HepG2 (cell line): Measurements from ENCODE around the gene HOXD9. TPM values are rescaled to one million over a fixed set of nuclear protein-coding genes. Genes with fewer than 3 reads are reported as not detected.

Source experiments
- ATAC-seq: fragments of 200-7000 bp; cut with Tn5 transposase; 3 replicates; pipeline ENCODE4 v1.9.1; 2020; ENCODE audit warnings: mild to moderate bottlenecking, moderate library complexity
- BruUV-seq: library from RNA; stranded (reverse); fragments of 400-500 nt; replicated peaks from 2 replicates; lab custom pipeline; 2021; lab: Mats Ljungman, UMichigan
- CTCF ChIA-PET: fragments of 300-600 bp; formaldehyde crosslinking; extraction: SDS; loops from one replicate; lab custom pipeline; 2021; ENCODE audit warnings: low total read pairs, inconsistent platforms, low intra/inter-chr PET ratio; lab: Yijun Ruan, JAX
- POLR2A ChIA-PET: fragments of 350-600 bp; sonication (Branson Sonifier 250); formaldehyde crosslinking; loops from one replicate; lab custom pipeline; 2020; ENCODE audit warnings: antibody characterized with exemption, inconsistent platforms; lab: Yijun Ruan, JAX
- DNase-seq: peaks from one replicate; pipeline ENCODE4 v3.0.0-alpha.2; 2015; ENCODE audit warnings: low spot score
- FAIRE-seq: peaks from 3 replicates; lab custom pipeline; 2011; peaks lifted over from hg19 to GRCh38; lab: Jason Lieb, UNC
- H2AFZ ChIP-seq: one replicate; pipeline ENCODE4 v1.6.1; 2011; ENCODE audit warnings: low read length, inconsistent platforms
- H3K27ac ChIP-seq: fragments of 300-600 bp; 3 replicates; pipeline ENCODE4 v1.8.0; 2011; ENCODE audit warnings: mixed run types, mild to moderate bottlenecking, mixed read lengths, low read length, inconsistent platforms; ENCODE audit not compliant: insufficient read depth; ENCODE audit errors: extremely low read length
- H3K27me3 ChIP-seq, 2 experiments: fragments of 200-600 bp in 1 of 2; 2 replicates in 1 of 2; 3 replicates in 1 of 2; pipeline versions ENCODE4 v1.6.0 to v1.8.0; 2011; ENCODE audit warnings: low read length in 2 of 2, mild to moderate bottlenecking in 2 of 2, moderate library complexity in 2 of 2, inconsistent platforms in 1 of 2; ENCODE audit not compliant: insufficient read depth in 2 of 2, control insufficient read depth in 1 of 2
- H3K36me3 ChIP-seq, 2 experiments: fragments of 200-600 bp in 1 of 2; replicated peaks in 1 of 2; 2 replicates in 1 of 2; 3 replicates in 1 of 2; pipeline versions ENCODE4 v1.5.1 to v1.8.0; 2011; ENCODE audit warnings: low read length in 2 of 2, inconsistent platforms in 1 of 2; ENCODE audit not compliant: insufficient read depth in 2 of 2, control insufficient read depth in 1 of 2
- H3K4me1 ChIP-seq: 2 replicates; pipeline ENCODE4 v1.5.1; 2012; ENCODE audit warnings: low read length, inconsistent platforms; ENCODE audit not compliant: insufficient read depth
- H3K4me2 ChIP-seq: 2 replicates; pipeline ENCODE4 v1.6.0; 2011; ENCODE audit warnings: low read depth, low read length, inconsistent platforms
- H3K4me3 ChIP-seq, 3 experiments: fragments of 200-600 bp in 1 of 3; sonication (generic), shearing (Covaris generic) in 1 of 3; replicated peaks in 1 of 3; 2 replicates each; pipeline ENCODE4 v1.5.1; 2011 to 2016; ENCODE audit warnings: low read length in 3 of 3, inconsistent platforms in 2 of 3, low read depth in 2 of 3, mild to moderate bottlenecking in 2 of 3, control low read depth in 1 of 3, mixed read lengths in 1 of 3; ENCODE audit not compliant: insufficient read depth in 1 of 3
- H3K79me2 ChIP-seq: one replicate; pipeline ENCODE4 v1.6.1; 2011; ENCODE audit warnings: low read length, inconsistent platforms; ENCODE audit not compliant: insufficient read depth
- H3K9ac ChIP-seq: 2 replicates; pipeline ENCODE4 v1.6.0; 2011; ENCODE audit warnings: mild to moderate bottlenecking, low read depth, low read length, inconsistent platforms; ENCODE audit not compliant: insufficient read depth
- H3K9me3 ChIP-seq: 2 replicates; pipeline ENCODE4 v1.5.1; 2012; ENCODE audit warnings: mild to moderate bottlenecking, low read length
- H4K20me1 ChIP-seq: 2 replicates; pipeline ENCODE4 v1.6.0; 2011; ENCODE audit warnings: inconsistent platforms, mild to moderate bottlenecking, low read length, moderate library complexity; ENCODE audit not compliant: insufficient read depth
- CBX2 ChIP-seq, 2 experiments: fragments of 200-600 bp in 1 of 2; sonication (generic); formaldehyde crosslinking in 1 of 2; IDR thresholded peaks; 2 replicates each; pipeline versions ENCODE4 v1.7.0 to v1.8.1; 2018 to 2022; ENCODE audit warnings: low read depth in 2 of 2, low read length in 1 of 2, mild to moderate bottlenecking in 1 of 2, missing genetic modification reagents in 1 of 2
- HIVEP1 ChIP-seq: sonication (generic); formaldehyde crosslinking; IDR thresholded peaks from 2 replicates; pipeline ENCODE4 v1.4.0; 2020; ENCODE audit warnings: mild to moderate bottlenecking, missing genetic modification reagents
- PCBP1 ChIP-seq: fragments of 200-400 bp; formaldehyde crosslinking; IDR thresholded peaks from 2 replicates; pipeline ENCODE4 v1.6.1; 2017; ENCODE audit warnings: mild to moderate bottlenecking, low read depth, low read length, borderline replicate concordance
- ZKSCAN5 ChIP-seq: sonication (generic); formaldehyde crosslinking; IDR thresholded peaks from 2 replicates; pipeline ENCODE4 v1.5.1; 2020; ENCODE audit warnings: mild to moderate bottlenecking, missing genetic modification reagents
- WGBS: methylation state at CpG from one replicate; pipeline ENCODE4 v1.1.6; 2017; ENCODE audit warnings: low lambda C conversion rate; 5-methylcytosine and 5-hydroxymethylcytosine counted together
- in situ Hi-C: cut with HindIII; loops from 2 replicates; pipeline ENCODE4 v1.10.0; 2017; ENCODE audit warnings: low pct_unique_long_range_greater_than_20kb; ENCODE audit not compliant: extremely low pct_ligation_motif_present
- intact Hi-C: fragments of 100-400 bp; cut with micrococcal nuclease; formaldehyde crosslinking; loops from one replicate; pipeline ENCODE4 v1.10.0; 2022; ENCODE audit not compliant: unreplicated experiment
- polyA plus RNA-seq, 8 experiments: library from polyadenylated mRNA; depleted of rRNA in 3 of 8; stranded (reverse) in 7 of 8; unstranded in 1 of 8; fragments of >200 nt; fragmentation: Illumina TruSeq in 4 of 8; extraction: Trizol in 4 of 8; gene quantifications; 2 replicates each; pipeline versions ENCODE4 v1.2.1 to v1.2.3, GENCODE V29; 2011 to 2016; ENCODE audit warnings: low read depth in 4 of 8, missing spikeins in 1 of 8, mixed read lengths in 1 of 8; ENCODE audit not compliant: insufficient read depth in 1 of 8
- total RNA-seq, 5 experiments: library from RNA; depleted of rRNA; stranded (reverse); fragments of >200 nt; fragmentation: Illumina TruSeq; extraction: Trizol; gene quantifications; 2 replicates each; pipeline ENCODE4 v1.2.3, GENCODE V29; 2016; ENCODE audit warnings: low read depth in 1 of 5

Gene HOXD9
- total and polyA plus RNA-seq, 2 of the 13 experiments (the other 11 are each of a cell fraction or from before 2014, with no cell fraction given) = not detected

DNA sequence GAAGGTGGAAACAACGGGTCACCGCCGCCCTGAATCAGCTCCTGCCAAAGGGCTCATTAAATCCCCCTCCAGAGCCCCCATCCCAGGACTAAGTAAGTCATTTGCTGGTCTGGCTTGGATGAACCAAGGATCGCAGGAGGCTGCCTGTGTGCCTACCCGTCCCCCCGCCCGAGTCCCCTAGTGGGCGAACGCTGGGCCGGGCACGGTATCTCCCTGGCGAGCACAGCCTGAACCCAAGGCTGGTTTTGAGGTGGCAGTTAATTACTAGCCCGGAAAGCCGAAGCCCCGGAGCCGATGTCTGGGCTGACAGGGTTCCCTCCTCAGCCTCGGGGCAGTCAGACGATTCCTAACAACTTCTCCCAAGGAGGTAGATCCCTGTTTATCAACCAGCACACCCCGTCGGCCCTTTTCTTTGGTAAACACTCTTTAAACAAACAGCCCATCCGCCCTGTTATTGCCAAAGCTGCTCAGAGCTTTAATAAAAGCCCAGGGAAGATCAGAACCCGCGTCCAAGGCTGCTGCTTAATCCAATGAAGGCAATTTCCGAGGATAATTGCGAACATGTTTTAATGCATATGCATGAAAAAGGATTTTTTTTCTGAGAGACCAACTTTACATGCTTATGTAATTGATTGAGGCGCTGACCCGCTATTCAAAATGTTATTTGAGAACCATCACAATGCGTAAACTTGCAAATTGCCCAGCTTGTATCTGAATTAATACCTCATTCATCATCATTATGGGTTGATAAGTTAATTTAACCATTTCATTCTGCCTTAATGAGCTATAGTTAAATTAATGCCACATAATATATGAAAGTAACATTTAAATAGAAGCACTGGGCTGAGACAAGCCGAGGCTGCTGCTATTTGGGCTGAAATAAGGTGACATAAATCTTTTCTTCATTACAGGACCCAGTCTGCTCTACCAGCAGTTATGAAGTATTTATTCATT lies 49.3 kb upstream of the HOXD9 start:
- FAIRE-seq (no peak), DNase-seq (no peak), ATAC-seq (peak; percentile 29; the same call in 2 of the 3 replicates)
- Histone ChIP-seq H3K9ac (no peak overlapping the region), H3K36me3 (no peaks in the 10 kb centered on the region), H3K27ac (no peak overlapping the region), H3K4me2 (no peak overlapping the region), H3K27me3 (peaks cover 13 to 91% of the 10 kb centered on the region in 2 experiments), H3K4me1 (no peaks in the 10 kb centered on the region), H3K79me2 (no peaks in the 10 kb centered on the region), H2AFZ (no peak overlapping the region), H3K4me3 (no peak overlapping the region; a peak in 1 of 6 replicates), H3K9me3 (no peaks in the 10 kb centered on the region), H4K20me1 (no peaks in the 10 kb centered on the region)
- no TSS peak for BruUV-seq
- POLR2A ChIA-PET = no interaction called here
- TF ChIP-seq HIVEP1 = peak; percentile 31; the same call in 1 of the 2 replicates
- no peak for TF ChIP-seq ZKSCAN5 (CRISPR knock-in tag)
- in situ Hi-C loops = no loop called here
- WGBS = 23% methylated on average over 16 of the region's 29 CpGs
- intact Hi-C loops = no loop called here
- CTCF ChIA-PET = no interaction called here

DNA sequence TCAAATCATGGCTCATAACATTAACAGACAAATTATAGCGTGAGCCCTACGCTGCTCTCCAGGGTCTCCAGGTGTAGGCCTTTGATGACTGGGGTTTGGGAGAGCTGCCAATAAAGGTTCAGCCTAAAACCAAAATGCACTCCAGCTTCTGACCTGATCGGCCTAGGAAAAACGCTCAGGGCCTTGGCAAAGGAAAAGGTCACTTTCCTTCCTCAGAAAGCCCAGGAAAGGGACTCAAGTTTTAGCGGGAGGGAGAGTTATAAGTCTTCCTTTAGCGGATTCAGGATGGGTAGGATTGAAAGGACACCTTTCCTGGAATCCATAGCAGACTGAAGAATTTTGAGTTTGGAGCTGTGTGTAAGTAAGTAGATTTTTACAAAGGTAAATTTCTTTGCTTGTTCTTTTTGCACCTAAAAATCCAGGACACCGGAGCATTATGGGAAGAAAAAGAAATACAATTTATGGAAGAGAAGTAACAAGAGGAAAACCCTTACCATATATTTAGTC lies 47.5 kb upstream of the HOXD9 start:
- DNase-seq = no peak
- H3K9me3 ChIP-seq = no peaks in the 10 kb centered on the region
- POLR2A ChIA-PET = no interaction called here
- BruUV-seq = no TSS peak
- CTCF ChIA-PET = no interaction called here
- H4K20me1 ChIP-seq = no peaks in the 10 kb centered on the region
- TF ChIP-seq CBX2 (IDR thresholded peaks at IDR 0.05; ENCODE audit: low read depth, low read length) = 0 out of 2 replicates have a peak, but pooled peaks have one; percentile 9
- TF ChIP-seq CBX2 (CRISPR knock-in tag; IDR thresholded peaks at IDR 0.05; ENCODE audit: low read depth) = no peak
- TF ChIP-seq PCBP1 = no peak
- H3K9ac ChIP-seq = no peak overlapping the region
- no peak overlapping the region; the same call in 1 of the 2 replicates for H3K4me2 ChIP-seq
- no peaks in the 10 kb centered on the region for H3K36me3 ChIP-seq
- peaks cover 11 to 88% of the 10 kb centered on the region in 2 experiments for H3K27me3 ChIP-seq
- no peak overlapping the region for H3K4me3 ChIP-seq
- no peak for ATAC-seq
- no peak for FAIRE-seq
- no peaks in the 10 kb centered on the region for H3K4me1 ChIP-seq
- intact Hi-C loops (no loop called here), in situ Hi-C loops (no loop called here)
- no peak overlapping the region for H2AFZ ChIP-seq
- 26% methylated on average over 7 of the region's 7 CpGs for WGBS
- H3K27ac ChIP-seq = no peak overlapping the region
- H3K79me2 ChIP-seq = no peaks in the 10 kb centered on the region
